HG03520 (cell line): ENCODE measurements around the gene NSG1.

Experiments used
- ATAC-seq: cut with Tn5 transposase; IDR thresholded peaks from one replicate; pipeline ENCODE4 v1.9.1; 2021; ENCODE audit warnings: mild to moderate bottlenecking, moderate library complexity; ENCODE audit not compliant: unreplicated experiment

Gene NSG1

DNA sequence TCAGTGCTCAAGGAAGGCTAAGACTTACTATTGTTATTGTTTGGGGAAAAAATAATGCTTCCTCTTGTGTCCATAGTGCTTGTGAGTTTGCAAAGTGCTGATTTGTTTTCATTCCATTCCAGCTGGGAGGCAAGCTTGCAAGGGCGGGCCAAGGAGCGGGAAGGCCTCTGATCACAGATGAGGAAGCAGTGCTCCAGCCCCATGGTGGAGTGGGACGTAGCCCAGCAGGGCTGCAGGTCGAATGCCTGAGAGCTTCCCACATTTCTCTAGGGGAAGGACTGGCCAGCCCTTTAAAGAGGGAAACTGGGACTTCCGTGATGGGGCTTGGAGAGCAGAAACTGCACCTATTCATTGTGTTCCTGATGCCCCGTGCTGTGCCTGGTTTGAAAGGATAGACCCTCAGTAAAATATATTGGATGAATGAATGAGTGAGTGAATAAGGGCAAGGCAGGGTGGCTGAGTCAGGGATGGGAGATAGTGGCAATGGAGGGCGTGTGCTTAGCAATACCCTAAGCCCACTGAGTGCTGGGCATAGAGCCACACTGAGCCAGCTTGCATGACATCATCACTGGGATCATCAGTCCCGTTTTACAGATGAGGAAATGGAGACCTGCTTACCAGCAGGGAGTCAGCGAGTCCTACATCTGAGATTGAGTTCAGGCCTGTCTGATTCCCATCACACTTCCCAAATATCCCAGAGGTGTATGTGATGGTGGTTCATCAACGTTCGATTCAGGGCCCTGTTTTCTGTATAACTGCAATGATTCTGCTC is 17.9 kb upstream of the NSG1 start:
- no peak for ATAC-seq

DNA sequence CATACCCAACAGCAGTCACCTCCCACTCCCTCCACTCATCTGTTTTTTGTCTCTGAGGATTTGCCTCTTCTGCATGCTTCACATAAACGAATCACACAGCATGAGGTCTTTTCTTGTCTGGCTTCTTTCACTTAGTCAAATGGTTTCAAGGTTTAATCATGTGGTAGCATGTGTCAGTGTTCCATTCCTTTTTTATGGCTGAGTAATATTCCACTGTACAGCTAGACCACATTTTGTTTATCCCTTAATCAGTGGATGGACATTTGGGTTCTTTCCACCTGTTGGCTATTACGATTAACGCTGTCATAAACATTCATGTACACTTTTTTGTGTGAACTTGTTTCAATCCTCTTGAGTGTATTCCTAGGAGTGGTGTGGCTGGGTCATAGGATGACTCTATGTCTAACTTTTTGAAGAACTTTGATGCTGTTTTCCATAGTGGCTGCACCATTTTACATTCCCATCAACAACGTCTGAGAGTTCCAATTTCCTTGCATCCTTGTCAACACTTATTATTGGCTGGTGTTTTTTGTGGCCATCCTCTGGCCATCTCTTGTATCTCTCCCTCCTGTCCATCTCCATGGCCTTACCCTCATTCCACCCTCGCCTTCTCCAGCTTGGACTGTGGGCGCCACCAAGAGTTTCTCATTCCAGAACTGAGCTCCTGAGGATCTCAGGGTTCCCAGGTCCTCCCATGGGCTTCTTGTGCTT is 12.4 kb upstream of the NSG1 start:
- ATAC-seq: no peak

DNA sequence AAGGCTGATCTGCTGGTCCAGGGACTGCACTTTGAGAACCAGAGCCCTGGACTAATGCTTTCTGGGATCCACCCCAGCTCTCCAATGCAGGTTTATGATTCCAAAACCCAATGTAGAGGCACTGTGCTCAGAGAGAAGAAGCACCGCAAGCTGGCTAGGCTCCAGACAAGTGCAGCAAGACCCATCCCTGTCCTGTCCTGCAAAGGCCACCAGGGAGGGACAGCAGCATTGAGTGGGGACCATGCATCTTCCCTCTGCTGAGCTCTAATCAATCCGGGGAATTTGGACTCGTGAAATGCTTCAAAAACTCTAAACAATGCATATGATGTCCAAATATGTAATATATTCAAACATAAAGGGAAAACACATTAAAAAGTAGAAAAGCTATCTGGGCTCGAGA is 10.8 kb upstream of the NSG1 start:
- no peak for ATAC-seq

DNA sequence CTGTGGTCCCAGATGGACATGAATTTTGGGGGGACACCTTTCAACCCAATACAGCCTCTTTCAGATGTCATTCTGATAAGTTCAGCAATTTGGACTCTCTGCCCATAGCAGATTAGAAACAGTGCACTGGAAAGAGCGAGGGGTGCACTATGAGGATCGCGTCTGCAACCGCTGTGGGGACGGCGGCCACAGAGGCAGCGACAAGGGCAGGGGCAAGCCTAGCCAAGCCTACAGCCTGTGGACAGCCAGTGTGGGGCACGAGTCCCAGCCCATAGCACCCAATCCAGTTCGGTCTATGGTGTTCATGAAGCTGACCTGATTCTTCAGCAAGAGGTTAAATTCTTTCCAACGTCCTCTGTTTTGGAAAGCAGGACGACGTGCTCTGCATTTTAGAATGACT is 9.7 kb upstream of the NSG1 start:
- no peak for ATAC-seq

DNA sequence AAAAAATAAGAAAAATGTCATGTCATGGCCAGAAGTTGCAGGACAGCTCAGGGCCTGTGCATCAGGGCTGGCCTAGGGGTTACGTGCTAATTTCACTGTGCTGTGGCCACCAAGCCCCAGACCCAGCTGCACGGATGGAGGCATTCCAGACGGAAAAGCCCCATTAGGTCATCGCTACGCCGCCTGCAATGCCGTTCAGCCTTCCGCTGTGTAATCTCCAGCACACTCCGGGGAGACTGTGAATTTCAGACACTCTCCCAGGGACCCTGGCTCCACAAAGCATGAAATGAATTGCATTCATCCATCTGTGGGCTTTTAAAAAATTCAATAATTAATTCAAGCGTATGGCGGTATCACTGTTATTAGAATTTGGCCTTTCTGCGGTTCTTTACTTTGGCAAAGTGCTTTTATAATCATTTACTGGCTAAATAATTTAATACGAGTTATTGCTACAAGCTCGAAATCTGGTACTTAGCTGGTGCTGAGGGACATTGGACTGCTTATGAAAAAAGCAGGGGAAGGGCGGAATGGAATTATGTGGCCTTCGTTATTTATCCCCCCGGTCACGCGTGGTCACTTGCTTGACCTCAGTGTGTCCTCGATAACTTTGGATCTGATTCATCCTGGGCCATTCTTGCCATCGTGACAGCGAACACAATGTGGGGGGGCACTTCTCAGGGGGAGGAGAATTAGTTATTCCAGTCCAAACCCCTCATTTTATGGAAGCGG is 9.0 kb upstream of the NSG1 start:
- ATAC-seq: no peak

DNA sequence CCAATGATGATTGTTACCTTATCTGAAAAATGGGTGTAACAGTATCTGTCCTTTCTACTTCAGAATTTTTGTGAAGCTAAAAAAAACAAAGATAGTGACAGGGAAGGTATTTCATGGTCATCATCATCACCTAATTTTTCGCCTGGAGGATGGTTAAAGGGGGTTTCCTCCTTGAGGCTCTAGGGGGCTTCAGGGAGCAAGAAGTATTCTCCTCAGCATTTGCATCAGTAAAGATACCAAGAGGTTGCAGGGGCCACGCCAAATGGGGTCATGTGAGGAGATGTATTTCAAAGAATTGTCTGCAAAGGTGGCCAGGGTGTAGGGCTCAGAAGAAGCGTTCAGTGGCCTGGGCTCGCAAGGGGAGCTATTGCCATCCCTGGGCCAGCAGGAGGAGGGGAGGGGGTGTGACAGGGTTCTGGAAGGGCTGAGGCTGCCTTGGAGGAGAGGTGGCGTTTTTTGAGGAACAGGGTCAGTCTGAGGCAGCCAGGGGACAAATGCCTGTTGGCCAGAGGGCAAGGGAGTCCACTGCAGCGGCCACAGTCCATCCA is 7.3 kb upstream of the NSG1 start:
- ATAC-seq: no peak

DNA sequence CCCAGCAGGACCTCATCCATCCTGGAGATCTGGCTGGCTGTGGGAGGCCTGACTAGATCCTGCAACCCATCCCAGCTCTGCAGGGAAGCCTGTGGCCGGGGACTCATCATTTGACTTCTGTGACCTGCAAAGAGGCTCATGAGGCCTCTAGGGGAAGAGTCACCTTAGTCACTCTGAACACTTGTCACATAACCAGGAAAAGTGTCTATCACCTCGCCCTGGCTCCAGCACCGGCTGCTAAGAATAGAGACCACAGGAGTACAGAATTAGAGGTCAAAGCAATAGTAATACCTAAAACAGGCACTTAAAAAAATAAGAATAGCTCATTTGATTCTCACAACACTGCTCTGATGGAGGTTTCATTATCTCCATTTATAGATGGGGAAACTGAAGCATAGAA is 3.8 kb upstream of the NSG1 start:
- no peak for ATAC-seq

DNA sequence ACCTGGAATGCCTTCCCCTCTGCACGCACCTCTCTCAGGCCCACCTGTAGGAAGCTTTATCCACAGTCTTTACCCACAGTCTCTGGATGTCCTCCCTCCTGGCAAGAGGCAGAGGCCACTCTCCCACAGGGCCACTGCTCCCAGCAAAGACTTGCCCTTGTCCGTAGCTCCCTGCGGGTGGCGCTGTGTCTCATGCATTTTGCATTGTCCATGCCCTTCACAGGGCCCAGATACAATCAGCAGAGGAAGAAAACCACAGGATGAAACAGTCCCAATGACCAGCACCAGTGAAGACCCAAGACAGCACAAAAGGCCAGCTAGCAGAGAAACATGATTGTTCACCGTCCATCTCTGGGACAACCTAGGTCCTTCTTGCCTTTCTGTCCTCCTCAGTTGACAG is 2.1 kb upstream of the NSG1 start:
- no peak for ATAC-seq

DNA sequence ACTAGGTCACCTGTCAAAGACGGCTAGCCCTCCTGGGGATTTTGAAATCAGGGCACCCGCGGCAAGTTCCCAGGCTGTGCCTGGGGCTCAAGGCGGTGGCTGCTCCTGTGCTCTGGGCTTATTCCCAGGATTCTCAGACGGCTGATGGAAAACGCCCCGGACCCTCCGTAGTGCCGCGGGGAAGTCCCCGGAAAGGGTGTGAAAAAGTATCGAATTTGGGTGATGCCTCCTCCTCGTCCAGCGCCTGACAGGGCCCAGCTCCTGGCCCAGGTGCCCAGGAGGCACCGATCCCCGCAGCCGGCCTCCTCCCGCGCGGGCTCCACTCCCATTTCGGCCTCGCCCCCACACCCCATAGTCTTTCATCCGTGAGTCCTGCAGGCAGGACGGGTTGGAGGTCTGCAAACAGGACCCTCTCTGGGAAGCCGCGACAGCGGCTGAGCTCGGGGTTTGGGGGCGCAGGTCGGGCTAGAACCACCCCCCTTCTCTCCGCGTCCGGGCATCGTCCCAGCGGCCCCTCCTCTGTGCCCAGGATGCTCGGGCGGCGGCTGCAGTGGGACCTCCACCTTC is 1.1 kb upstream of the NSG1 start:
- no peak for ATAC-seq

DNA sequence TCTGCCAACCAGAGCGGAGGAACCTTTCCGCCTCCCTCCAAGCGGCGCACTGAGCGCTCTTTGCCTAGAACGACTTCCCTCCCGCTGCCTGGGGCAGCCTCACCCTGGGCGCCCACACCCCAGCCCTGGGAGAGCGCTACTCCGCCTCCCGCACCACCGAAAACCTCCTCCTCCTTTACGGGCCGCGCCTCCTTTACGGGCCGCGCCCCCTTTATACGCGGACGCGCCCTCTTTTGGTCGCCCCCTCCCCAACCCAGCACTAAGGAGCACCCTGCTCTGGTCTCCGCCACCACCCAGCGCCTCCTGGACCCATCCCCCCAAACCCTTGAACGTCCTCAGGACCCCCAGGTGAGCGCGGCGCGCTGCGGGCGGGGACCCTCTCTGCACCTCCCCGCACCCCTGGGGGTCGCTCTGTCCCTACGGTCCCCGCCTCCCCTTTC is 586 bp upstream of the NSG1 start:
- no peak for ATAC-seq

DNA sequence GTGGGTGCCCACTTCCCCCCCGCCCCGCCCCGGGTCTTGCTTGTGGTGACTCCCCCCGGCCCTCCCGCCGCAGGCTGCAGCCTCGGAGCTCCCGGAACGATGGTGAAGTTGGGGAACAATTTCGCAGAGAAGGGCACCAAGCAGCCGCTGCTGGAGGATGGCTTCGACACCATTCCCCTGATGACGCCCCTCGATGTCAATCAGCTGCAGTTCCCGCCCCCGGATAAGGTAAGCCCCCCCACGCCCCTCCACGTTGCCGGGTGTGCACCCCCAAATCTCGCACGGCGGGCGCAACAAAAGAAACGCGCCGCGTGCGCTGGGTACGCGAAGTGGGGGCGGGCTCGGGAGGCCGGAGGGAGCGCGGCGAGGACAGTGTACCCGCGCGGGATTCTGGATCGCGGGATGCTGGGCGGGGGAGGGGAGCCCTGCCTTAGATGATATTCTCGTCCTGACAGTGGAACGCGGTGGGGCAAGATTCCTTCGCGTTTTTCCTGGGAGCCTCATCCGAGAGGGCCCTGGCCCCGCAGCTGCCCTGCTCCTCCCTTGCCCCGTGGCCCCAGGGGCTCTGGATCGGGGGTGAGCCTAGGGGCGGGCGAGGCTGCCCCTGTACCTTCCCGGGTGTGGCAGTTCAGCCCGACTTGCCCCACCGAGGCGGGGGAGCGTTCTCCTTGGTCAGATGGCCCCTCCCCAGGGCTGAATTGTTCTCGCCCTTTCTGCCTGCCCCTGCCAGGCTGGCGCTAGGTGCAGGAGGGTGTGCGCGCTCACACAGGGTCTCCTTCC is 819 bp downstream of the NSG1 start:
- no peak for ATAC-seq

DNA sequence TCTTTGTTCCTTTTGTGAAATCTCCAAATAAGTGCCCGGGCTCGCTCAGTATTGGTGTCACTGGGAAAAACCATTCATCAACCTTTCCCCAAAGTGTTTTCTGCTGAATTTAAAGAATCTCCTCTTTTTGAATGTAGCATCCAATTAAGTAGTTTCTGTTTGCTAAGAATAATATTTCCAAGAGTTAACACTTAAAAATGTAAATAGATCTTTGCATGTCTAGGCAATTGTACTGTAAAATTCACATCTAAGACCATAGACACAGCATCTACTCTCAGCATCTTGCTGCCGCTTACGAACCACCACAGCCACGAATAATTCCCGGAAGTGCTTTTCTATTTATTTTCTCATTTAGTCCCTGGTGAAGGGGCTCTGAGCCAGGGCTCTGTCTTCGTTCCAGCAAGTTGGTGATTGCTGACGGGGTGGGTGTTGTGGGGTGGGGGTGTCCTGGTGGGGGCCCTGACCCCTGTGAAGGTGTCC is 1.4 kb downstream of the NSG1 start:
- no peak for ATAC-seq

DNA sequence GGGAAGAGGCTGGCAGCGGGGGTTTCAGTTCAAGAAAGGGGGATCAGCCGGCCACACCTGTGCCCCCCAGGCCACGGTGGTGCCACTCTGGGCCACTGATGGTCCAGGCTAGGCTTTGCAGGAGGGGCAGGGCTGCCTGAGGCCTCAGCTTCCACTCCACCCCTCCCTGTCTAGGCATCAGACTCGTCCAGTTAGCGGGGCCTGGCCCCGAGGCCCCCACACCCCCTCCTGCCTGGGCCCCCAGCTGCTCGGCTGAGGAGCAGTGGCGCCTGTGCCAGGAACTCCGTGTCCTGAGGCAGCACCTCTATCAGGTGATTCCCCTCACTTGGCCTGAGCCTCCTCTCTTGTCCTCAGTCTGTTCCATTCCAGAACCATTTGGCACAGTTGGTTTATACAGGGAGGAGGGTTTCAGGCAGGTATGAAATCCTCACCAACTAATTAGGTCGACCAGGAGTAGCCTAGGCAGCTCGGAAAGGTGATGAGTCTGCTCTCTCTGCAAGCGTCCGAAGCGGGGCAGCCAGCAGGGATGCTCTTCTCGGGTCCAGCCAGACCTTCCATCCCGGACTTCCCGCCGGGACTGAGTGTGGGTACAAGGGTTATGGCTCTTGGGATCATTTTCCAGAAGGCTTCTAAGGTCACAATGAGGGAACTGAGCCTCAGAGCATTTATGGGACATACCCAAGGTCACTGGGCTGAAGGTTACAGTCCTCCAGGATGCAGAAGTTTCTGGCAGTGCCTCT is 2.1 kb downstream of the NSG1 start:
- ATAC-seq: no peak

DNA sequence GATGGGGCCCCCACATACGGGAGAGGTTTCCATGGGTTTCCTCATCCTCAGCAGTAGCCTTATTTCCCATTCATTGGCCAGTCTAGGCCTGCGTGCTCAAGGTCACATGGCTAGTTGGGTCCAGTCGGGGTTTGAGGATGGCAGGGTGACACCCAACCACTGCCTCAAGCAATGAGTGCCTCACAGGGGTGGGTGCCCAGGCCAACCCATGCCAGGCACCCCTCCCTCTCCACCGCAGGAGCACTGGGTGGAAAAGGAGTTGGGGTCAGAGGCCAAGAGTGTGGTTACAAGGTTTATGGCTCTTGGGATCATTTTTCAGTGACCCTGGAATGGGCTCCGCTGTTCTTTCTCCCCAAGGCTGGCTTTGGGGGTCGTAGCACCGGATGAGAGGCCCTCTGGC is 3.1 kb downstream of the NSG1 start:
- ATAC-seq: no peak

DNA sequence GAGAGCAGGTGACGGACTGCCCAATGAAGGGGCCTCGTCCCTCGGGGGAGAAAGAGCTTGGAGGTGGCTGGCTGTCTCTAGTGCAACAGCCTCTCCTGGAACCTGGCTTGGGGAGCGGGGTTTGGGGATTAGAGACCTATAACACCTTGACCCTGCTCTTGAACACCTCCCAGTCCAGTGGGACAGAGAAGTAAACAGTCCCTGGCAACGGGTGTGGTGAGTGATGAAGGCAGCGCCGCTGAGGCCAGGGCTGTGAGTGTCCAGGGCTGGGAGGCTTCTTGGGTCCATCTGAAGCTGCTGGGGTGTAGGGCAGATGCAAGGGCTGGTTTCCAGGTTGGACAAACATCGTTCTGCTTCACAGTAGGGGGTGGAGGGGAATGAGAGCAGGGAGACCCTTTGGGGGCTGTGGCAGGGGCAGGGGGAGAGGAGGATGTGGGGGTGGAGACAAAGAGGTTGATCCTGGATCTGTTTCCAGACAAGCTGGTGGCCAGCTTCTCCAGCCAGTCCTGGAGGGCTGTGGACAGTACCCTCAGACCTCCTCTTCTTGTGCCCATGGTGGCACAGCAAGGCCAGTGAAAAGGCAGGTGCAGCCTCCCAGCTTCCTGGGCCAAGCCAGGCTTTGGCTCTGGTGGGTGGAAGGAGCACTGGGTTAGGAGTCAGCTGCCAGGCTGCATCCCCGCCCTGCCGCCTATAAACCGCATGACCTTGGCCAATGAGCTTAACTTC is 3.8 kb downstream of the NSG1 start:
- ATAC-seq: no peak

DNA sequence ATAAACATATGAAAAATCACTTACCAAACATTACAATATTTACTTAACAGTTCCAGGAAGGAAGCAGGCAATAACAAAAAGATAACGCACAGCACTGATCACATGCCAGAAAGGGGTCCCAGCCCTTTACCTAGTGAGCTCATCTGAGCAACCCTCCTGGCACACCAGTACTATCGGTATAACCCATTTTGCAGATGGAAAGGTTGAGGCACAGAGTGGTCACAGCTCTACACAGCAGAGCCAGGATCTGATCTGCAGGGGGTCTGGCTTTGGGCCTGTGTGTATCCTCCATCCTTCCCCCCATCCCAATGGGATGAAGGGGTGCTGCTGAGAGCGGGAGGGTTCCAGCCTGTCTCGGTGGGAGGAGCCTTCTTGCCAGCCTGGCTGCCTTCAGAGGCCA is 5.0 kb downstream of the NSG1 start:
- no peak for ATAC-seq

DNA sequence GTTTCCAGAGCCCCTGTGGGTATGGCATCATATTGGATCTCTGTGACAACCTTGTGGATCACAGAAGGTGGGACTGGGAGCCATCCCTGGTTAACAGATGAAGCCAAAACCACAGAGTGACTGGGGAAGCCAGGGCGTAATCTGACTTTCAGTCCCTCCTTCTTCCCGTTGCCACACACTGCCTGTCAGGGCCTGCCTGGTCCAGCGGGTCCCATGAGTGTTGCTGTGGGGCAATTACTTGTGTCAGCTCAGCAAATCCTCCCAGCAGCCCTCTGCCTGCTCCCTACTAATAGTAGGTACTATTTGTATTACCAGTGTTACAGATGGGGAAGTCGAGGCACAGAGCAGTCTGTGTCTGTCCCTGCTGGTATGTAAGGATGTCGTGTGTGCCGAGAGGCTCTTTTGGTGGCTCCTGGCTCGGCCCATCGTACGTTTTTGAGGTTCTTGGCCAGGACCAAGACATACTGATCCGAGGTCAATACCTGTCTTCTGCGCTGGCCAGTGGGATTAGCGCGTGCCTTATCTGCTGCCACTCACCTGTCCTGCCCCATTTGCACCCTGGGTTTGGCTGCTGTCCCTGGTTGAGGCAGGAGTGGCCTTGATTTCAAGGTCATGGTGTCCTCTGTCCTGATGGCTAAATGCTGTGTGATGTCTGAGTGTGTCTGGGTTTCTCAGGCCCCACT is 5.7 kb downstream of the NSG1 start:
- no peak for ATAC-seq

DNA sequence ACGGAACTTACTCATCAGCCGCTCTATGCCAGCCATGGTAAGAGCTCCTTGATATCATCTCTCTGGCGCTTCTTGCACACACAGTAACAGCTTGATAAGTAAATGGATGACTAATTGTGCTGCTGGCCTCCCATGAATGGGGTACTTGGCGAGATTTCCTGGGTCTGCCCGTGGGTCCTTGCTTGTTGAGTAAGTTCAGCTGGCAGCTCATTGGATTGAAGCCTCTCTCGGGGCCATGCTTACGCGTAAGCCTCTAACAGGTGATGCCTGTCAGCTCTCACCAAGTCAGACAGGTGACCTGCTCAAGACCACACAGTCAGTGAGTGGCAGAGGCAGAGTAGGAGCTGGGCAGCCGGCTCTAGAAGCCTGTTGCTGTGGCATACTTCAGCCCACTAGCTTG is 7.7 kb downstream of the NSG1 start:
- no peak for ATAC-seq

DNA sequence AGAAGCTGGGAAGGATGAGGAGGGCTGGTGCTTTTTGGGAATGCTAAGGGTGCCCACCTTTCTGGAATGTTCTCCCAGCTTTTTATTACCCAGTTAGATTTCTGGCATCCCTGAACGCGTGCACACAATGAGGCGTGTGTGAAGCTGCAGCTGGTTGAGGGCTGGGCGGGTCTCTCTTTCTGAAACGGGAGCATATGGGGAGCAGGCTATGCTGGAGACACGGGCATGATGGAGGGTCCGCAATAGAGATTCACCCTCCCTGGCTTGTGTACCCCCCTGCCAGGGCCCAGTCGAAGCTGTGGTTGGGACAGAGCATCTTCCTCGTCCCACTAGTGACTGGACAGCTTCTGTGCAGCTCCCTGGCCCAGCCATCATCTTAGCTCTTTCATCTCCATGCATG is 8.5 kb downstream of the NSG1 start:
- ATAC-seq: no peak
